GM20431 (cell line): Measurements from ENCODE around the gene CIAO2B.
"Not testable (repeated sequence)": the region's sequence is repeated elsewhere in the genome, so short reads cannot be mapped to it uniquely, and the experiment has no call there.

Experiments used
- in situ Hi-C: fragments of 300-500 bp; cut with MseI, MboI; formaldehyde crosslinking; loops from one replicate; pipeline ENCODE4 v1.15.0; 2020; ENCODE audit warnings: low sequenced_read_pairs; ENCODE audit not compliant: unreplicated experiment

Gene CIAO2B

GRCh38 chr16:66958857-66959703, 24.9 kb upstream of the CIAO2B start:
- in situ Hi-C loops = no loop called here

GRCh38 chr16:66956154-66956457, 21.9 kb upstream of the CIAO2B start:
- in situ Hi-C loops = not testable (repeated sequence)

- in situ Hi-C loops = not testable (repeated sequence)
Measured at GRCh38 chr16:66955363-66956153, 21.4 kb upstream of the CIAO2B start.

- in situ Hi-C loops = no loop called here
Measured at GRCh38 chr16:66954097-66954659, 20.0 kb upstream of the CIAO2B start.

- in situ Hi-C loops = no loop called here
Measured at GRCh38 chr16:66953462-66954096, 19.4 kb upstream of the CIAO2B start.

GRCh38 chr16:66952430-66953110, 18.4 kb upstream of the CIAO2B start:
- in situ Hi-C loops = no loop called here

- in situ Hi-C loops = no loop called here
Measured at GRCh38 chr16:66950971-66951790, 17.0 kb upstream of the CIAO2B start.

- in situ Hi-C loops = no loop called here
Measured at GRCh38 chr16:66950437-66950836, 16.2 kb upstream of the CIAO2B start.

GRCh38 chr16:66949472-66949871, 15.3 kb upstream of the CIAO2B start:
- in situ Hi-C loops = no loop called here

GRCh38 chr16:66948837-66949225, 14.6 kb upstream of the CIAO2B start:
- in situ Hi-C loops = no loop called here

GRCh38 chr16:66948134-66948836, 14.1 kb upstream of the CIAO2B start:
- in situ Hi-C loops = no loop called here

GRCh38 chr16:66947302-66948065, 13.3 kb upstream of the CIAO2B start:
- in situ Hi-C loops = no loop called here

- in situ Hi-C loops = no loop called here
Measured at GRCh38 chr16:66946974-66947301, 12.7 kb upstream of the CIAO2B start.

GRCh38 chr16:66946541-66946940, 12.3 kb upstream of the CIAO2B start:
- in situ Hi-C loops = no loop called here

- in situ Hi-C loops = no loop called here
Measured at GRCh38 chr16:66945939-66946338, 11.7 kb upstream of the CIAO2B start.

GRCh38 chr16:66944971-66945370, 10.8 kb upstream of the CIAO2B start:
- in situ Hi-C loops = not testable (repeated sequence)

- in situ Hi-C loops = no loop called here
Measured at GRCh38 chr16:66944054-66944441, 9.8 kb upstream of the CIAO2B start.

- in situ Hi-C loops = no loop called here
Measured at GRCh38 chr16:66943426-66944053, 9.3 kb upstream of the CIAO2B start.
